HG03469 (cell line): Measurements from ENCODE around the gene PTPA.
"Not testable (repeated sequence)": the region's sequence is repeated elsewhere in the genome, so short reads cannot be mapped to it uniquely, and the experiment has no call there.

Experiments
- ATAC-seq: cut with Tn5 transposase; IDR thresholded peaks from one replicate; pipeline ENCODE4 v1.9.1; 2021; ENCODE audit warnings: mild to moderate bottlenecking, moderate library complexity, moderate number of reproducible peaks; ENCODE audit not compliant: unreplicated experiment

PTPA gene

GRCh38 chr9:129193655-129194054 lies 82.4 kb downstream of the PTPA start:
- ATAC-seq = no peak

DNA sequence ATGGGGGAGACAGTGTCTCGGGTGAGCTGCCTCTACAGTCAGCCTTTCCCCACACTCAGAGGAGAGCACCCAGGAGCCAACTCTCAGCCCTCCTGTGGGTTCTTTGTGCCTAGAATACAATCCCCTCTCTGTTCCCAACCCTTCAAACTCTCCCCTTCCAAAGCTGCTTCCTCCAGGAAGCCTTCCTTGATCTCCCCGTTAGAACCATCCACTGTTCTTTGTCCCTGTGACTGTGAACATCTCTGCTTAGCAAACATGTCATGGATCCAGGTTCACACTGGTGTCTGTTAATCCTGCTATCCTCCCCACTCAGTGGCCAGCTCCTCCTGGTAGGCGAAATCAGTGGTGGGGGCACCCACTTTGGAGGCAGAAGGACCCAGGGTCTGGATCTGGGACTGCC lies 83.0 kb downstream of the PTPA start:
- no peak for ATAC-seq

DNA sequence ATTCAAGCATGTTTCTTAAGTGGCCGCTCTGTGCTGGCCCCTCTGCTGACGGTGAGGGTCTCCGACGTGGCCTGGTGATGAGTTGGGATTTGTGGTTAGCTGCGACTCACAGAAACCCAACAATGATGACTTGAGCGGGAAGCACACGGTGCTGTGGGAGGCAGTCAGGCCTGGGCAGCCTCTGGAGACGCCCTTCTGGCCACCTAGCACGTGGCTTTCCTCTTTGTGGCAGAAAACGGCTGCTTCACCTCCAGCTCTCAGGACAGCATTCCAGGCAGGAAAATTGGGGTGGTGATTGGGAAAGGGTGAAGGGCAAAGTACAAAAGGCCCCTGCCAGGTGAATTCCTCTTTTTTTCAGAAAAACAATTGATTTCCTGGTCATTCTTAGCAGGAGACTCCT lies 84.4 kb downstream of the PTPA start:
- no peak for ATAC-seq

- not testable (repeated sequence) for ATAC-seq
Observed at GRCh38 chr9:129197045-129197444, 85.8 kb downstream of the PTPA start.

DNA sequence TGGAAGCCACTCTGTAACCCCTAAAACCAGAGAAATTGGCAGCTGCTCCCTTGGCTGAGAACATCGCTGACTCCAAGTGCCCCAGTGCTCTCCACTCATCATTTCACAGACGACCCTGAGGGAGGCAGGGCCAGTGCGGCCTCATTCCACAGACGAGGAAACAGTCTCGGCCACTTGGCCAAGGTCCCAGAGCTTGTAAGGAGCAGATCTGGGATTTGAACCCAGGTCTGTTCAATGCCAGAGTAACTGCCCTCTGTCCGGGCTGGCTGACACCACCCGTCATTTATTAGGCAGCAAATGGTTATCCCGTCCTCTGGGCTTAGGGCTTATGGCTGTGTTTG lies 86.7 kb downstream of the PTPA start:
- ATAC-seq = no peak
